Upper lobe of right lung (tissue), 1 donor: ENCODE measurements around the gene MISFA. TPM values are rescaled to one million over a fixed set of nuclear protein-coding genes. Genes with fewer than 3 reads are reported as not detected.

Source experiments
- ATAC-seq: fragments of 200-7000 bp; cut with Tn5 transposase; one replicate; pipeline ENCODE4 v1.9.1; 2020; ENCODE audit warnings: mild to moderate bottlenecking, moderate library complexity
- DNase-seq: peaks from one replicate; pipeline ENCODE4 v3.0.0-alpha.2; 2020
- H3K27ac ChIP-seq: fragments of 200-600 bp; one replicate; pipeline ENCODE4 v1.8.0; 2022
- H3K27me3 ChIP-seq: fragments of 200-600 bp; one replicate; pipeline ENCODE4 v1.8.0; 2022; ENCODE audit warnings: mild to moderate bottlenecking
- H3K36me3 ChIP-seq: fragments of 200-600 bp; one replicate; pipeline ENCODE4 v1.8.0; 2022
- H3K4me1 ChIP-seq: fragments of 200-600 bp; one replicate; pipeline ENCODE4 v1.8.0; 2022
- H3K4me3 ChIP-seq: fragments of 200-600 bp; one replicate; pipeline ENCODE4 v1.8.0; 2022; ENCODE audit warnings: mild to moderate bottlenecking
- H3K9me3 ChIP-seq: fragments of 200-600 bp; one replicate; pipeline ENCODE4 v1.8.0; 2022
- CTCF ChIP-seq: fragments of 200-600 bp; IDR thresholded peaks from one replicate; pipeline ENCODE4 v1.8.0; 2022; ENCODE audit warnings: antibody characterized with exemption
- intact Hi-C: fragments of 100-400 bp; cut with DNase I; formaldehyde crosslinking; loops from one replicate; pipeline ENCODE4 v1.11.0; 2022
- long read RNA-seq: library from polyadenylated mRNA; unstranded; transcript quantifications from one replicate; pipeline ENCODE4 v2.0.0, GENCODE V29; 2021
- total RNA-seq: library from RNA; stranded (reverse); fragmentation: NEBNext Ultra II Directional; extraction: Animal tissue kit (Norgen Biotek cat#: 25700); gene quantifications from one replicate; pipeline ENCODE4 v1.2.1, GENCODE V29; 2021
- donor health status: DM: no; HTN: yes; CAD: no; lungs with severe emphysema.

MISFA gene
- 4.6 TPM for total RNA-seq
- long read RNA-seq, partial matches to known transcripts = 0 of 1 reads
- long read RNA-seq, other reads (novel, unspliced or antisense) = 1 of 1 reads

- Histone ChIP-seq H3K36me3 (no peaks in the 10 kb centered on the region), H3K4me3 (no peak within 1 kb of the TSS), H3K4me1 (no peaks in the 10 kb centered on the region), H3K9me3 (no peaks in the 10 kb centered on the region), H3K27me3 (no peaks in the 10 kb centered on the region), H3K27ac (no peak within 1 kb of the TSS)
- TF ChIP-seq CTCF = no peak
- DNase-seq (no peak), ATAC-seq (no peak)
- intact Hi-C loops = no loop called here
Observed at GRCh38 chr11:18599739-18600230, at the start of gene MISFA. Gene MISFA (plus strand): TSS chr11:18599789. CDS start chr11:18599929, 140 bp downstream.

- intact Hi-C loops = no loop called here
- ATAC-seq (no peak), DNase-seq (no peak)
- H3K9me3 ChIP-seq = no peaks in the 10 kb centered on the region
- TF ChIP-seq CTCF = no peak
- H3K27ac ChIP-seq = no peak overlapping the region
- no peaks in the 10 kb centered on the region for H3K27me3 ChIP-seq
- H3K4me3 ChIP-seq = no peak overlapping the region
- peaks cover 78% of the 10 kb centered on the region for H3K36me3 ChIP-seq
- H3K4me1 ChIP-seq = no peaks in the 10 kb centered on the region
Observed at GRCh38 chr11:18563090-18563730, 36.4 kb upstream of the MISFA start.

GRCh38 chr11:18564149-18564548, 35.4 kb upstream of the MISFA start:
- H3K27me3 ChIP-seq = no peaks in the 10 kb centered on the region
- no peak for TF ChIP-seq CTCF
- intact Hi-C loops = no loop called here
- H3K27ac ChIP-seq = no peak overlapping the region
- H3K4me3 ChIP-seq = no peak overlapping the region
- H3K9me3 ChIP-seq = no peaks in the 10 kb centered on the region
- no peaks in the 10 kb centered on the region for H3K4me1 ChIP-seq
- DNase-seq (no peak), ATAC-seq (no peak)
- peaks cover 78% of the 10 kb centered on the region for H3K36me3 ChIP-seq

- no peaks in the 10 kb centered on the region for H3K27me3 ChIP-seq
- no peaks in the 10 kb centered on the region for H3K4me1 ChIP-seq
- peaks cover 86% of the 10 kb centered on the region for H3K36me3 ChIP-seq
- no peak overlapping the region for H3K27ac ChIP-seq
- H3K4me3 ChIP-seq = no peak overlapping the region
- DNase-seq (no peak), ATAC-seq (no peak)
- intact Hi-C loops = no loop called here
- no peaks in the 10 kb centered on the region for H3K9me3 ChIP-seq
- TF ChIP-seq CTCF = no peak
Observed at GRCh38 chr11:18566406-18566805, 33.2 kb upstream of the MISFA start.

DNA sequence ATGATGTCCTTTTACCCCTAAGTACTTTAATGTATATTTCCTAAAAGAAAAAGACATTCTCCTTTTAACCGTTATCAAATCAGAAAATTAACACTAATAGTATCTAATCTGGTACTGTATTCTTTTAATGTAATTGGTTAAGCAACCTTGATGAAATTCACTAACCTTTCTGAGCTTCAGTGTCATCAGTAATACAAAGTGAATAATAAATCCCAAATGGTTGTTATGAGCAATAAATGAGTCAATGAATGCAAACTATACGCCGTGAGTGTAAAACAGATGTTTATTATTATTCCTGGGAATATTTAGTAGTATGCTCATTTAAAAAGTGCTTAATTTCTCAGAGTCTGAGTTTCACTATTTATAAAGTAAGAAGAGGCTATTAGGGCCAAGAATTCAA, 32.5 kb upstream of the MISFA start:
- H3K9me3 ChIP-seq = no peaks in the 10 kb centered on the region
- no peaks in the 10 kb centered on the region for H3K27me3 ChIP-seq
- DNase-seq (no peak), ATAC-seq (no peak)
- intact Hi-C loops = no loop called here
- no peak overlapping the region for H3K27ac ChIP-seq
- no peaks in the 10 kb centered on the region for H3K4me1 ChIP-seq
- H3K4me3 ChIP-seq = no peak overlapping the region
- TF ChIP-seq CTCF = no peak
- H3K36me3 ChIP-seq = peaks cover 86% of the 10 kb centered on the region
